CD4-positive, alpha-beta T cell treated with Interleukin-6 at 100 ng/mL for 8 hours (primary cell): ENCODE data around the gene PHF24.
"Not testable (repeated sequence)": the region's sequence is repeated elsewhere in the genome, so short reads cannot be mapped to it uniquely, and the experiment has no call there.

Experiments used
- DNase-seq: peaks from one replicate; pipeline ENCODE4 v3.0.0-alpha.2; 2020; ENCODE audit warnings: mixed read lengths, low spot score

Gene PHF24

DNA sequence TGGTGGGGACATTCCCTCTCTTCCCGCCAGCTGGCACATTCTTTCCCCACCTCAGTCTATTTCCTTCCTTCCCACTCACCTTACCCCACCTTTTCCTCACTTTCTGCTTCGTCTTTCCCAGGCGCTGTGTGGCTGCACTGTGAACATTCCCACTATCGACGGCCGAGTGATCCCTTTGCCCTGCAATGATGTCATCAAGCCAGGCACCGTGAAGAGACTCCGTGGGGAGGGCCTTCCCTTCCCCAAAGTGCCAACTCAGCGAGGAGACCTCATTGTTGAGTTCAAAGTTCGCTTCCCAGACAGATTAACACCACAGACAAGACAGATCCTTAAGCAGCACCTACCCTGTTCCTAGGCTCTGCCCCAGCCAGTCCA, 38.8 kb downstream of the PHF24 start:
- DNase-seq, result no peak

DNA sequence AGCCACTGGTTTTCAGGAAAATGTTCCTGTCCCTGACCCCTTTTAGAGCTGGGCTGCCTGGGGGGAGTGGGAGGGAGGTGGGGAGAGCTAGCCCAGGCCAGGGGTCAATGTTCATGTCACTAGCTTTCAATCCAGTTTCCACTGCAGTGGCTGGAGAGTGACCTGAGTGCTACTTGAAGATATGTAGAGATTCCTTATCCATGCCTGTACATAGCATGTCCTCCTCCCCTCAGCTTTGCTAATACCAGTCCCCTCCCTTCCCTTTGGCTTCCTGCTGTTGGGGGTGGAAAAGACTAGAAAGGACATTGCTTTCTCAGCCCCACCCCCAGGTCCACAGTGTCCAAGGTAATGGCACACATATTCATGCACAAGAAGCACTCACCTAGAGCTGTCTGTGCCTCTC, 39.3 kb downstream of the PHF24 start:
- no peak for DNase-seq

DNA sequence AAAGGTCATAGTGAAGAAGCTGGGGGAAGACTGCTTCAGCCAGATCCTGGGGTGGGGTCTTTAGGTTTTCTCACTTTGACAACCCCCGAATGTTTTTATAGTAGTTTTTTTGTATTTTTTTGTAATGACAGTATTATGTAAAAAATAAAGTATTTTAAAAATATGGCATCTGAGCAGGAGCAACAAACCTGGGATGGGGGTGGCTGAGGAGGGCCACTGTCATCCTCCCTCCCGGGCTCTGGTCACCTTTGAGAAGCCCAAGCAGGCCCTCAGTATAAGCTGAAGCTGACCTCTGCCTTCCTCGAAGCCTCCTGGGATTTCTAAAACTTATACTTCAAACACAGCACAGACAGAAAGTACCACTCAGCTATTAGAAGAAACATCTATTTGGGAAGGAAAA, 40.2 kb downstream of the PHF24 start:
- no peak for DNase-seq

DNA sequence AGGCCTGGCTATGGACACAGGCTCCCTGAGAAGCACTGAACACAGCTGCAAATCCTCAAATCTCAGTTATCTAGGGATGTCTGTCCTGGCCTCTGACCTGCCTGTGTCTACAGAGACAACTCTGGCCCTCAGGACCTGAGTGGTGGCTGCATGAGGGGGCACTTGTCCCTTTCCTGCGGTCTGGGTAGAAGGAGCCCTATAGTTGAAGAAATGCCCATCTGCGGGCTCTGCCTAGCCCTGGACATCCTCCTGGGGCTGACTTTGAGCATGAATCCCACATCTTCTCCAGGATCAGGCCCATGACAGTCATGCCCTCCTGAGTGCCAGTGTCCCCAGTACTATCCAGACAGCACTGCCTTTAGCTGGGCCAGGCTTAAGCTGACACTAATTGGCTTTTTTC, 41.5 kb downstream of the PHF24 start:
- no peak for DNase-seq

DNA sequence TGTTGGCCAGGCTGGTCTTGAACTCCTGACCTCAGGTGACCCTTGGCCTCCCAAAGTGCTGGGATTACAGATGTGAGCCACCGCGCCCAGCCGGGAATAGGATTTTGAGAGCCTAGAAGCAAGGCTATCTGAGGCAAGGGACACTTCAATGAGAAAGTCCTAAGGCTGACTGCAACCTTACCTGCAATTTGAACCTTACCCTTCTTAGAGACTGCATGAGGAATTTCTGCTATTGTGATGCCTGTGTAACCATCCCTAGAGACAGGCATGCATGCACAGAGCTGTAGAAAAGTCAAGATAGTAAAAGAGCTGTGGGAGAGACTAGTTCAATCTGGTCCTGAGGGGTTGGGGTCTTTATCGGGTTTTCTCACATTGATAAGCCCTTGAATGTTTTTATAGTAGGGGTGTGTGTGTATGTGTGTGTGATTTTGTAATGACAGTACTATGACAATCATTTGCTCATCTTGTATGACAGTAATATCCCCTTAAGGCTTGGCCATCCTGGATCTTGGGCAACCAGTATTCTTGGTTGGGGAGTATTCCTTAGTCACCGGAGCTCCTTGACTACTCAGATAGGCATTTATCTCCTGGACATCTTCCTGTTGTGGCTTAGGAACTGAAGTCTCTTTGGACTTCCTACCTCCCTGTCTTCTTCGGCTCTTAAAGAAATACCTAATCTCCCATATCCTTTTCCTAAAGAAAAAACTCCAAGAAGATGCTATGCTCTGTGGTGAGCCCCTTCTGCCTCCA, 42.6 kb downstream of the PHF24 start:
- no peak for DNase-seq

DNA sequence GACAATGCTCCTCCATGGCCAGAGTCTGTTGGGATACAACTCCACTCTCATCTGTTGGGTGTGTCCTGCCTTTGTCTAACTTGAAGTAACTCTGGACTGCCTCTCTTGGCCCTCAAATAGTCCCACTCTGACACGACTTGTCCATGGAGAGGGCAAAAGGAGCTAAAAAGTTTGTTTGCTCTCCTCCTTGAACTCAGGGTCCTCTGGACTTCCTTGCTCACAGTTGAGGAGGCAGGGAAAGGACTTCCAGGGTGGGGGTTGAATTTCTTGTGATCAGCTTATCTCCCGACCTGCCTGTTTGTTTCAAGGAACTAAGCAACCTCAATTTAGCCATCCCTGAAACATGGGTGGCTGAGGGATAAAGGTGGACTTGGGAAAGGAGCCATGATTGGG, 43.2 kb downstream of the PHF24 start:
- no peak for DNase-seq

DNA sequence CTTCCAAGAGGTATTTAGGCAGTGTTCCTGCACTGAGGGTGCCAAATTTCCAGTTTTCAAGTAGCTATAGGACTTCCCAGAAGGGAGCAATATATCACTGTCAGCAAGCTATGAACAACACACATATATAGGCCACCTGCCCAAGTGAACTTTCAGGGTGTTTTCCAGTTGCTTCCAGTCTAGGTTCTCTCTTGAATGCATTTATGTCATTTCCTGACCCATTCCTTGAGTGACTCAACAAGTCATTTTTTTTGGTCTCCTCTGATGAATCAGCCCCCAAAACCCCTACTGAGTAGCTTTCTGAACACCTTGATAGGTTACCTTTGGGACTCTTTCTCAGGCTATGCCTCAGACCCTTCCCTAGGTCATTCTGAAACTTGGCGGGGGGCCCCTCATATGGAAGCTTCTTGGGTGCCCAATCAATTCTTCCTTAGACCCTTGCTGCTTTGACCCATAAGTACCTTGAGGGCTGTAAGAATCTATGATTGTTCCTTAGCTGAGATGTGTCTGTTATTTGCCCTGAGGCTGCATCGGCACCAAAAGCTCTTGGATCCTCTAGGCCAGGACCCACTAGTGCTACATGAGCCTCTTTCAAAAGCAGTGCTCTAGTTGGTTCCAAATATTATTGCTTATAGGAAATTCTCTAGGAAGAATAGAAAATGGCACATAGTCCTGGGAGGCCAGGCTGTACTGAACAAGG, 43.9 kb downstream of the PHF24 start:
- no peak for DNase-seq

DNA sequence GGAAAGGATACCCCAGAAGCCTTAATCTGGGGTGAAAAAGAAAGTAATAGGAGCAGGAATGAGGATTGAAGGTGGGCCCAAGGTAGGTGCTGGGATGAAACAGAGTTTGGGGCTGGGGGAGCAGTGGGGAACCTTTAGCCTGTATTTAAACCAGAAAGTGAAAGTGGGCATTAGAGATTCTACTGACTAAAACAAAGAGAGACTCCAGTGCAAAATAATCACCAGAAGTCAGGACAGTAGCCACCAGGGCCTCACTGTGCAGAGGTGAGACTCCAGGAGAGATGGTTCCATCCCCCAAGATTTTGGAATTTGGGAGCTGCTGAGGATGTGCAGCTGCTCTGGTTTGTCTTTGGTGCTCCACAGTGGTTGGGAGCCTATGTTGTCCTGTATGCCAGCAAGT, 44.5 kb downstream of the PHF24 start:
- DNase-seq, result no peak

DNA sequence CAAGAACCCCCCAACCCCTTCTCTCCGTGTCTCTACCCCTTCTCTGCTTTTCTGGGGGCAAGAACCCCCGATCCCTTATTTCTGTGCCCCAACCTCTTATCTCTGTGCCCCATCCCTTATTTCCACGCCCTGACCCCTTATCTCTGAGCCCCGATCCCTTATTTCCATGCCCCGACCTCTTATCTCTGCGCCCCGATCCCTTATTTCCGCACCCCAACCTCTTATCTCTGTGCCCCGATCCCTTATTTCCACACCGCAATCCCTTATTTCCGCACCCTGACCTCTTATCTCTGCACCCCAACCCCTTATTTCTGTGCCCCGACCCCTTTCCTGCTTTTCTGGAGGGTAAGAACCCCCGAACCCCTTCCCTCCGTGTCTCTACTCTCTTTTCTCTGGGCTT, 46.2 kb downstream of the PHF24 start:
- not testable (repeated sequence) for DNase-seq

DNA sequence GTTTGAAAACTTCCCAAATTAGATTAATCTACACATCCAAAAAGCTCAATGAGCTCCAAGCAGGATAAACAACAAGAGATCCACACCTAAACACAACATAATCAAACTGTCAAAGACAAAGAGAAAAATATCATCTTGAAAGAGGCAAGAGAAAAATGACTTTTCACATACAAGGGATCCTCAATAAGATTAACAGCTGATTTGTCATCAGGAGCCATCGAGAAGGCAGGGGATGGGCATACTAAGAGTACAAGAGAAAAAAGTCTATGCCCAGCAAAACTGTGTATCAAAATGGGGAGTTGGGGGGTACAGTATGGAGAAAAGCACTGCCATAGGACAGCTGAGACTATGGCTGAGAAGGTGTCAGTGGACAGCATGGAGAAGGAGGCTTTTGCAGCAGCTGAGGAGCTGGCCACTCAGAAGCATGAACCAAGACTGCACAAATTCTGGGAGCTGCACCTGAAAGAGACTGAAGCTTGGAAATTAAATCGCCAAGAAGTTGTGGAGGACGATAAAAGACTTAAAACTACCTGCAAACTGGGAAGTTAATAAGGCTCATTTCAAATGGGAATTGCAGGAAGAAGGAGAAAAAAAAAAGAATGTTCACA, 52.4 kb downstream of the PHF24 start:
- no peak for DNase-seq

DNA sequence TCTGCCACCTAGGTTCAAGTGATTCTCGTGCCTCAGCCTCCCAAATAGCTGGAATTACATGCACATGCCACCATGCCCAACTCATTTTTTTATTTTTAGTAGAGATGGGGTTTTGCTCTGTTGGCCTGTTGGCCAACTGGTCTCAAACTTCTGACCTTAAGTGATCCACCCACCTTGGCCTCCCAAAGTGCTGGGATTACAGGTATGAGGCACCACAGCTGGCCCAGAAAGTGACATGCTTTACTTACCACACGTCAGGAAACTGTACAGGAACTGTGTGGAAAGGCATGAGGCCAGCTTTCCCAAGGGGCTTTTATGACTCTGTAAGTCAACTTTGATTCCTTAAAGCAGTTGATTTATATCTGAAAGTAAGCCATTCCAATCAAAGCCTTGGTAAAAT, 56.4 kb downstream of the PHF24 start:
- no peak for DNase-seq

DNA sequence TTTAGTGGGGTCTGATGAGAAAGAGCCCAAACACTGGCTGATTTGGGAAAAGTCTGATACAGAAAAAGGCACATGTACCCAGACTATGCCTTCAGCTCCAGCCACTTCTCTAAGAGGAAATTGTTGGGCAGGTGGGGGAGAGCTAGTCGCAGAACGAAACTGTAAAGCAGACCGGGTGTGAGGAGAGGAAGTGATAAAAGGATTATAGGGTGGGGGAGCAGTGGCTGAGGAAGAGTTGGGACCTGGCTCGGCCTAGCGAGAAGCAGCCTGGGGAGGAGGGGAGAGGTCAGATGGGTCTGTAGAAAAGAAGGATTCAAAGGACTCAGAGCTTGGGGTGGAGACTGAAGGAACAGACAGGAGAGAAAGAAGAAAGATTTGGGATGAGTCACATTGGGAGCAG, 65.4 kb downstream of the PHF24 start:
- DNase-seq, result not testable (repeated sequence)

DNA sequence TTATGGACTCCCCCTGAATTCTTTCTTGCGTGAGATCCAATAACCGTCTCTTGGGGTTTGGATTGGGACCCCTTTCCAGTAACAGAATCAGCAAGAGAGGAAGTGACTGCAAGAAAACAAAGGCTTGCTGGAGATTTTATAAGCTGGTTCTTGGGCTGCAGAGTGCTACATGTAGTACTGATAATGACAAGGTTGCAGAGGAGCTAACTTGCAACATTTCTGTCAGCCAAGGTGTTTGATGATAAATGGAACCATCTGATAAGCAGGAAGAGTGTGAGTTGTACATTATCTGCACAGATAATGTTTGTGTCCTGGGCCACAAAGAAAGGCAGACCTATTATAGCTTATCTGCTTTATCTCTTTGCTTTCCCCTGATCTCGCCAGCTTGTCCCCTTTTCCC, 68.6 kb downstream of the PHF24 start:
- DNase-seq, result no peak

DNA sequence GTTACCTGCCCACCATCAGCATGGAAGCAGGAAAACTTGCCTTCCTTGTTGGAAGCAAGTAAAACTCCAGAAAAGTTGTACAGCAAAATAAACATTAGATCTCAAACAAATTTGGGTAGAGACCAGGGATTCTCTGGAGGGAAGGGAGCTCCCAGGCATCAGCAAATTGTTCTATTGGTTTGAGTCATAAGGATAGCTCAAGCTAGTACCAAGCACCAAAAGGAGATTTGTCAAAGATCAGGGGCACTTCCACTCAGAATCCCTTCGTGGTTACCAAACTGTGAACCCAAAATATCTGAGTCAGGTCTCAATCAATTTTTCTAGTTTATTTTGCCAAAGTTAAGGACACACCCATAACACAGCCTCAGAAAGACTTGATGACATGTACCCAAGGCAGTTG, 69.3 kb downstream of the PHF24 start:
- DNase-seq, result no peak

DNA sequence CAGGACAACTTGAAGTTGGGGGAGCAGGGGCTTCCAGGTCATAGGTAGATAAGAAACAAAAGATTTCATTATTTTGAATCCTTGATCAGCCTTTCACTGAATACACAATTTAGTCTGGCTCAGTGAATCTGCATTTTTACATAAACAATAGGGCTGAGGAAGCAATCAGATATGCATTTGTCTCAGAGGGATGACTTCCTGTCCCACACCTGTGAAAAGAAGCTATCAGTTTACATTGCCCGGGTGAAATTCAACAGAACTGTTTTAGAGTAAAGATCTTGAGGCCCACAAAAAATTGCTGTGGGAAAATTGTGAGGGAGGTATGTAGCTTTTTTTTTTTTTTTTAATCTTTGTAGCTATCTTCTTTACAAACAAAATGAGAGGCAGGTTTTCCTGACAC, 69.8 kb downstream of the PHF24 start:
- DNase-seq, result no peak

DNA sequence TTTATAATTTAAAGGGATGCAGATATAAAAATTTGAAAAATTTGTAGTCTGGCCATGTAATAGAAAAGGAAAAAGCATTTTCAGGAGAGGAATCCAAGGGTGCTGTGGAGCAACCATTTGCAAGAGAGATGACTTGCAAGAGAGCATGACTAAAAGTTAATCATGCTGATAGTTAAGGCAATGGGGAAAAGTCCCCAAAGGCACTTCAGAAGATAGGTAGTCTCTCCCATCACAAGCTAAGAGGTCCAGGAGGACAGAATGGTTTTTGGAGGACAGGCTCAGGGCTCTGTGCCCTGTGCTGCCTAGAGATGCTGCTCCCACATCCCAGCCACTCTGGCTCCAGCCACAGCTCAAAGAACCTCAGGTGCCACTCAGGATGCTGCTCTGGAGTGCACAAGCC, 70.3 kb downstream of the PHF24 start:
- DNase-seq, result no peak

DNA sequence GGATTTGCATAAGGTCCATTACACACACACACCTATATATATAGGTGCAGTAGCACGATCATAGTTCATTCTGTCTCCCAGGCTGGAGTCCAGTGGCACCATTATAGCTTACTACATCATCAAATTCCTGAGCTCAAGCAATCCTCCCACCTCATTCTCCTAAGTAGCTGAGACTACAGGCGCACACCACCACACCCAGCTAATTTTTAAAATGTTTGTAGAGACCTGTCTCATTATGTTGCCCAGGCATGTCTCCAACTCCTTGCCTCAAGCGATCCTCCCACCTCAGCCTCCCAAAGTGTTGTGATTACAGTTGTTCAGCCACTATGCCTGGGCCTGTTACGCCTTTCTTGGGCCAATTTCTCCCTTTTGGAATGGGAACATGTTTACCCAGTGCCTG, 71.2 kb downstream of the PHF24 start:
- DNase-seq, result no peak

DNA sequence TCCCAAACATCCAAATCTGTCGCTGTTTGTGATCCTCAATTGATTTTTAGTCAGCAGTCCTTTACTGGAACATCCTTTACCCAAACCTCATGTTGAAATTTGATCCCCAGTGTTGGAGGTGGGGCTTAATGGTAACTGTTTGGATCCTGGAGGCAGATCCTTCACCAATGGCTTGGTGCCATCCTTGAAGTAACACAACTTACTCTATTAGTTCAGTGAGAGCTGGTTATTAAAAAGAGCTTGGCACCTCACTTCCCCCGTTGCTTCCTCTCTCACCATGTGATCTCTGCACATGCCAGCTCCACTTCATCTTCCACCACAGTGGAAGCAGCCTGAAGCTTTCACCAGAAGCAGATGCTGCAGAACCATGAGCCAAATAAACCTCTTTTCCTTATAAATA, 71.8 kb downstream of the PHF24 start:
- DNase-seq, result no peak
